Neural progenitor cell (in vitro differentiated cells): ENCODE data around the gene SYNRG. TPM values are rescaled to one million over a fixed set of nuclear protein-coding genes. Genes with fewer than 3 reads are reported as not detected.

Source experiments
- DNase-seq: peaks from one replicate; pipeline ENCODE4 v3.0.0-alpha.2; 2016; ENCODE audit warnings: low spot score
- H2AFZ ChIP-seq: fragments of 200-600 bp; sonication (generic); replicated peaks from 2 replicates; pipeline ENCODE4 v1.6.1; 2016; ENCODE audit warnings: antibody characterized with exemption
- H3F3A ChIP-seq: fragments of 200-600 bp; sonication (generic); 2 replicates; pipeline ENCODE4 v1.6.1; 2016; ENCODE audit warnings: antibody characterized with exemption, low read depth
- H3K27ac ChIP-seq: fragments of 200-600 bp; sonication (generic); 2 replicates; pipeline ENCODE4 v1.5.1; 2016; ENCODE audit warnings: mild to moderate bottlenecking
- H3K27me3 ChIP-seq: fragments of 200-600 bp; sonication (generic); 2 replicates; pipeline ENCODE4 v1.6.1; 2016; ENCODE audit warnings: mild to moderate bottlenecking, moderate library complexity
- H3K36me3 ChIP-seq: fragments of 200-600 bp; sonication (generic); 2 replicates; pipeline ENCODE4 v1.5.1; 2016
- H3K4me1 ChIP-seq: fragments of 200-600 bp; sonication (generic); 2 replicates; pipeline ENCODE4 v1.6.1; 2016; ENCODE audit warnings: mixed run types
- H3K4me2 ChIP-seq: fragments of 200-600 bp; sonication (generic); 2 replicates; pipeline ENCODE4 v1.6.1; 2016
- H3K4me3 ChIP-seq: fragments of 200-600 bp; sonication (generic); 2 replicates; pipeline ENCODE4 v1.5.1; 2016
- H3K79me2 ChIP-seq: fragments of 200-600 bp; sonication (generic); 2 replicates; pipeline ENCODE4 v1.6.1; 2016; ENCODE audit warnings: low read depth
- H3K9ac ChIP-seq: fragments of 200-600 bp; sonication (generic); 2 replicates; pipeline ENCODE4 v1.6.1; 2016
- H3K9me3 ChIP-seq: fragments of 200-600 bp; sonication (generic); 2 replicates; pipeline ENCODE4 v1.5.1; 2016; ENCODE audit warnings: low read depth
- H4K20me1 ChIP-seq: fragments of 200-600 bp; sonication (generic); 2 replicates; pipeline ENCODE4 v1.6.1; 2016; ENCODE audit warnings: low read depth
- H3K27ac Mint-ChIP-seq: 3 replicates; pipeline ENCODE4 v1.8.0; 2021; ENCODE audit warnings: mixed read lengths
- H3K27me3 Mint-ChIP-seq: 2 replicates; pipeline ENCODE4 v1.8.0; 2022; ENCODE audit warnings: low read depth, mild to moderate bottlenecking, inconsistent platforms, moderate library complexity, mixed read lengths; ENCODE audit not compliant: insufficient read depth
- H3K36me3 Mint-ChIP-seq: 3 replicates; pipeline ENCODE4 v1.8.0; 2021; ENCODE audit warnings: mixed read lengths
- H3K4me1 Mint-ChIP-seq: 3 replicates; pipeline ENCODE4 v1.8.0; 2021; ENCODE audit warnings: mixed read lengths
- H3K4me3 Mint-ChIP-seq: 3 replicates; pipeline ENCODE4 v1.8.0; 2021; ENCODE audit warnings: mild to moderate bottlenecking, moderate library complexity, mixed read lengths
- H3K9me3 Mint-ChIP-seq: 3 replicates; pipeline ENCODE4 v1.8.0; 2020; ENCODE audit warnings: mixed read lengths
- CTCF ChIP-seq: fragments of 200-600 bp; sonication (generic); IDR thresholded peaks from 2 replicates; pipeline ENCODE4 v1.5.1; 2017; ENCODE audit warnings: antibody characterized with exemption, mild to moderate bottlenecking
- EZH2 ChIP-seq: fragments of 200-600 bp; sonication (generic); IDR thresholded peaks from 2 replicates; pipeline ENCODE4 v1.6.1; 2017; ENCODE audit warnings: antibody characterized with exemption, mild to moderate bottlenecking, moderate library complexity
- EZH2phosphoT487 ChIP-seq: fragments of 200-600 bp; sonication (generic); IDR thresholded peaks from 2 replicates; pipeline ENCODE4 v1.6.1; 2017; ENCODE audit warnings: antibody characterized with exemption
- total RNA-seq: library from RNA; depleted of rRNA; stranded (reverse); fragments of >200 nt; gene quantifications from 2 replicates; pipeline ENCODE4 v1.2.3, GENCODE V29; 2015; ENCODE audit warnings: low replicate concordance

Gene SYNRG
- total RNA-seq, 1 donor from 2014 or later, result 22.4 TPM

- DNase-seq, result no peak
- H3K79me2 ChIP-seq, result no peaks in the 10 kb centered on the region
- no peaks in the 10 kb centered on the region for H3K9me3 Mint-ChIP-seq
- no peaks in the 10 kb centered on the region for H3K4me1 ChIP-seq
- no peaks in the 10 kb centered on the region for H3K9me3 ChIP-seq
- no peak overlapping the region for H2AFZ ChIP-seq
- H3K36me3 Mint-ChIP-seq, result peaks cover 17% of the 10 kb centered on the region
- no peak overlapping the region for H3K4me2 ChIP-seq
- no peaks in the 10 kb centered on the region for H3K4me1 Mint-ChIP-seq
- TF ChIP-seq EZH2phosphoT487 (no peak), EZH2 (no peak), CTCF (no peak)
- no peaks in the 10 kb centered on the region for H3F3A ChIP-seq
- no peak overlapping the region for H3K9ac ChIP-seq
- H3K27ac ChIP-seq, result no peak overlapping the region
- no peaks in the 10 kb centered on the region for H4K20me1 ChIP-seq
- H3K36me3 ChIP-seq, result no peaks in the 10 kb centered on the region
- H3K4me3 Mint-ChIP-seq, result no peak overlapping the region
- peaks cover 2% of the 10 kb centered on the region for H3K27me3 Mint-ChIP-seq
- peak overlapping the region; percentile 53 for H3K27ac Mint-ChIP-seq
- H3K27me3 ChIP-seq, result no peaks in the 10 kb centered on the region
- H3K4me3 ChIP-seq, result no peak overlapping the region
Observed at GRCh38 chr17:37532756-37533155, 76.5 kb downstream of the SYNRG start.

GRCh38 chr17:37530420-37530819 lies 78.8 kb downstream of the SYNRG start:
- no peak overlapping the region for H3K9ac ChIP-seq
- no peaks in the 10 kb centered on the region for H4K20me1 ChIP-seq
- no peaks in the 10 kb centered on the region for H3K4me1 ChIP-seq
- no peak overlapping the region for H2AFZ ChIP-seq
- H3K9me3 Mint-ChIP-seq, result no peaks in the 10 kb centered on the region
- no peak overlapping the region for H3K27ac Mint-ChIP-seq
- H3K79me2 ChIP-seq, result no peaks in the 10 kb centered on the region
- peaks cover 10% of the 10 kb centered on the region for H3K36me3 Mint-ChIP-seq
- no peak overlapping the region for H3K4me2 ChIP-seq
- H3K4me3 Mint-ChIP-seq, result no peak overlapping the region
- no peaks in the 10 kb centered on the region for H3F3A ChIP-seq
- no peak overlapping the region for H3K4me3 ChIP-seq
- no peaks in the 10 kb centered on the region for H3K9me3 ChIP-seq
- H3K4me1 Mint-ChIP-seq, result no peaks in the 10 kb centered on the region
- no peaks in the 10 kb centered on the region for H3K27me3 ChIP-seq
- DNase-seq, result no peak
- H3K27me3 Mint-ChIP-seq, result peaks cover 2% of the 10 kb centered on the region
- no peak for TF ChIP-seq CTCF
- TF ChIP-seq EZH2, result no peak
- TF ChIP-seq EZH2phosphoT487, result no peak
- no peaks in the 10 kb centered on the region for H3K36me3 ChIP-seq
- H3K27ac ChIP-seq, result no peak overlapping the region

- Histone ChIP-seq H3K27me3 (no peaks in the 10 kb centered on the region), H3K4me3 (no peak overlapping the region), H3F3A (peaks cover 4% of the 10 kb centered on the region), H3K79me2 (no peaks in the 10 kb centered on the region), H3K9me3 (no peaks in the 10 kb centered on the region), H3K4me2 (no peak overlapping the region), H2AFZ (no peak overlapping the region), H3K4me1 (no peaks in the 10 kb centered on the region), H3K9ac (no peak overlapping the region), H3K36me3 (no peaks in the 10 kb centered on the region), H4K20me1 (no peaks in the 10 kb centered on the region), H3K27ac (no peak overlapping the region)
- Mint-ChIP-seq H3K27ac (no peak overlapping the region), H3K4me1 (no peaks in the 10 kb centered on the region), H3K9me3 (no peaks in the 10 kb centered on the region), H3K27me3 (peaks cover 2% of the 10 kb centered on the region), H3K4me3 (no peak overlapping the region), H3K36me3 (peaks cover 11% of the 10 kb centered on the region)
- peak; percentile 68 for DNase-seq
- TF ChIP-seq CTCF, result peak; percentile 77
- TF ChIP-seq EZH2, result no peak
Observed at GRCh38 chr17:37527249-37527851, 81.9 kb downstream of the SYNRG start.
